MM.1S (cell line): ENCODE data around the gene MGAT4C.

Experiments
- DNase-seq: peaks from one replicate; pipeline ENCODE4 v3.0.0-alpha.2; 2015
- H2AFZ ChIP-seq: fragments of 300-600 bp; sonication (generic); 2 replicates; pipeline ENCODE4 v1.6.0; 2016; ENCODE audit warnings: antibody characterized with exemption, low read length
- H3F3A ChIP-seq: fragments of 300-600 bp; sonication (generic); 2 replicates; pipeline ENCODE4 v1.6.1; 2016; ENCODE audit warnings: mild to moderate bottlenecking, antibody characterized with exemption, low read length, moderate library complexity, mixed read lengths; ENCODE audit not compliant: insufficient read depth
- H3K27ac ChIP-seq: fragments of 300-600 bp; sonication (generic); 2 replicates; pipeline ENCODE4 v1.5.1; 2016; ENCODE audit warnings: mild to moderate bottlenecking, low read length
- H3K27me3 ChIP-seq: fragments of 300-600 bp; sonication (generic); replicated peaks from 2 replicates; pipeline ENCODE4 v1.6.0; 2016; ENCODE audit warnings: low read length; ENCODE audit not compliant: insufficient read depth
- H3K36me3 ChIP-seq: fragments of 300-600 bp; sonication (generic); replicated peaks from 2 replicates; pipeline ENCODE4 v1.6.1; 2016; ENCODE audit warnings: mild to moderate bottlenecking, low read length, mixed read lengths; ENCODE audit not compliant: insufficient read depth
- H3K4me1 ChIP-seq: fragments of 300-600 bp; sonication (generic); 2 replicates; pipeline ENCODE4 v1.6.1; 2016; ENCODE audit warnings: low read length, mixed read lengths
- H3K4me2 ChIP-seq: fragments of 300-600 bp; sonication (generic); 2 replicates; pipeline ENCODE4 v1.6.0; 2016; ENCODE audit warnings: low read depth, low read length
- H3K4me3 ChIP-seq: fragments of 300-600 bp; sonication (generic); 2 replicates; pipeline ENCODE4 v1.5.1; 2016; ENCODE audit warnings: low read length, mixed read lengths
- H3K79me2 ChIP-seq: fragments of 300-600 bp; sonication (generic); 2 replicates; pipeline ENCODE4 v1.6.1; 2016; ENCODE audit warnings: mixed run types, low read length, mixed read lengths
- H3K9ac ChIP-seq: fragments of 300-600 bp; sonication (generic); 2 replicates; pipeline ENCODE4 v1.6.1; 2016; ENCODE audit warnings: low read length, mixed read lengths
- H3K9me2 ChIP-seq: fragments of 300-600 bp; sonication (generic); replicated peaks from 2 replicates; pipeline ENCODE4 v1.6.1; 2016; ENCODE audit warnings: mild to moderate bottlenecking, low read length, mixed read lengths; ENCODE audit not compliant: insufficient read depth
- H3K9me3 ChIP-seq: fragments of 300-600 bp; sonication (generic); replicated peaks from 2 replicates; pipeline ENCODE4 v1.6.1; 2016; ENCODE audit warnings: mild to moderate bottlenecking, low read length, mixed read lengths; ENCODE audit not compliant: insufficient read depth
- H4K20me1 ChIP-seq: fragments of 300-600 bp; sonication (generic); 2 replicates; pipeline ENCODE4 v1.6.1; 2016; ENCODE audit warnings: mild to moderate bottlenecking, low read length, moderate library complexity, mixed read lengths; ENCODE audit not compliant: insufficient read depth
- CTCF ChIP-seq: fragments of 300-600 bp; sonication (generic); IDR thresholded peaks from 2 replicates; pipeline ENCODE4 v1.5.1; 2016; ENCODE audit warnings: antibody characterized with exemption, low read length, mixed read lengths
- EZH2 ChIP-seq: fragments of 300-600 bp; sonication (generic); optimal IDR thresholded peaks from 2 replicates; pipeline ENCODE3; 2017; ENCODE audit warnings: low read depth, mild to moderate bottlenecking, antibody characterized with exemption, low read length, mixed read lengths
- EZH2phosphoT487 ChIP-seq: fragments of 300-600 bp; sonication (generic); IDR thresholded peaks from 2 replicates; pipeline ENCODE4 v1.6.1; 2018; ENCODE audit warnings: antibody characterized with exemption, low read length

The MGAT4C gene

GRCh38 chr12:86257134-86257533 lies 943 bp upstream of the MGAT4C start:
- no peak for DNase-seq
- Histone ChIP-seq H4K20me1 (no peaks in the 10 kb centered on the region), H3K4me1 (no peaks in the 10 kb centered on the region), H3K9me2 (no peaks in the 10 kb centered on the region), H2AFZ (no peak overlapping the region), H3K27ac (no peak overlapping the region), H3K9ac (no peak overlapping the region), H3K4me3 (no peak overlapping the region), H3K27me3 (no peaks in the 10 kb centered on the region), H3K79me2 (no peaks in the 10 kb centered on the region), H3K4me2 (no peak overlapping the region), H3K36me3 (no peaks in the 10 kb centered on the region), H3K9me3 (no peaks in the 10 kb centered on the region), H3F3A (no peaks in the 10 kb centered on the region)
- TF ChIP-seq EZH2 (no peak), CTCF (no peak), EZH2phosphoT487 (no peak)

GRCh38 chr12:86254399-86255107 lies 1.6 kb downstream of the MGAT4C start:
- Histone ChIP-seq H3K27me3 (no peaks in the 10 kb centered on the region), H3F3A (no peaks in the 10 kb centered on the region), H3K36me3 (no peaks in the 10 kb centered on the region), H2AFZ (no peak overlapping the region), H3K4me2 (no peak overlapping the region), H3K4me1 (no peaks in the 10 kb centered on the region), H3K9me2 (no peaks in the 10 kb centered on the region), H3K27ac (no peak overlapping the region), H4K20me1 (no peaks in the 10 kb centered on the region), H3K4me3 (no peak overlapping the region), H3K79me2 (no peaks in the 10 kb centered on the region), H3K9ac (no peak overlapping the region), H3K9me3 (no peaks in the 10 kb centered on the region)
- no peak for DNase-seq
- TF ChIP-seq EZH2phosphoT487 (no peak), EZH2 (no peak), CTCF (no peak)

- Histone ChIP-seq H3K27me3 (no peaks in the 10 kb centered on the region), H4K20me1 (no peaks in the 10 kb centered on the region), H3K4me3 (no peak overlapping the region), H3F3A (no peaks in the 10 kb centered on the region), H3K27ac (no peak overlapping the region), H3K9ac (no peak overlapping the region), H3K36me3 (no peaks in the 10 kb centered on the region), H3K4me2 (no peak overlapping the region), H3K9me2 (no peaks in the 10 kb centered on the region), H3K79me2 (no peaks in the 10 kb centered on the region), H3K9me3 (no peaks in the 10 kb centered on the region), H3K4me1 (no peaks in the 10 kb centered on the region), H2AFZ (no peak overlapping the region)
- TF ChIP-seq CTCF (no peak), EZH2 (no peak)
- DNase-seq: no peak
Observed at GRCh38 chr12:86249851-86250250, 6.3 kb downstream of the MGAT4C start.
